GM19324 (cell line): Measurements from ENCODE around the gene SUGCT.
A peak's percentile ranks its signal among the peaks of the same experiment; 100 is the strongest.
"Not testable (repeated sequence)": the region's sequence is repeated elsewhere in the genome, so short reads cannot be mapped to it uniquely, and the experiment has no call there.

Experiments used
- ATAC-seq: cut with Tn5 transposase; IDR thresholded peaks from one replicate; pipeline ENCODE4 v1.9.1; 2021; ENCODE audit warnings: mild to moderate bottlenecking, moderate library complexity; ENCODE audit not compliant: unreplicated experiment, low FRiP score

SUGCT gene

GRCh38 chr7:40243076-40243475 is 108.3 kb downstream of the SUGCT start:
- no peak for ATAC-seq

GRCh38 chr7:40244226-40244625 is 109.4 kb downstream of the SUGCT start:
- ATAC-seq, result no peak

- ATAC-seq, result no peak
These were observed 113.9 kb downstream of the SUGCT start for GRCh38 chr7:40248681-40249080.

- not testable (repeated sequence) for ATAC-seq
These were observed 118.6 kb downstream of the SUGCT start for GRCh38 chr7:40253444-40253843.

- no peak for ATAC-seq
These were observed 129.1 kb downstream of the SUGCT start for GRCh38 chr7:40263752-40264390.

GRCh38 chr7:40267583-40267982 is 132.8 kb downstream of the SUGCT start:
- no peak for ATAC-seq

GRCh38 chr7:40268810-40269209 is 134.0 kb downstream of the SUGCT start:
- not testable (repeated sequence) for ATAC-seq

- no peak for ATAC-seq
These were observed 141.3 kb downstream of the SUGCT start for GRCh38 chr7:40276061-40276460.

- ATAC-seq, result no peak
These were observed 145.2 kb downstream of the SUGCT start for GRCh38 chr7:40279991-40280390.

- ATAC-seq, result no peak
These were observed 148.1 kb downstream of the SUGCT start for GRCh38 chr7:40282858-40283257.

- no peak for ATAC-seq
These were observed 148.6 kb downstream of the SUGCT start for GRCh38 chr7:40283391-40283790.

- ATAC-seq, result no peak
These were observed 154.0 kb downstream of the SUGCT start for GRCh38 chr7:40288827-40289226.

- no peak for ATAC-seq
These were observed 163.0 kb downstream of the SUGCT start for GRCh38 chr7:40297741-40298311.

- no peak for ATAC-seq
These were observed 163.6 kb downstream of the SUGCT start for GRCh38 chr7:40298421-40298820.

- peak; percentile 42 for ATAC-seq
These were observed 164.3 kb downstream of the SUGCT start for GRCh38 chr7:40299097-40299496.

GRCh38 chr7:40300146-40300670 is 165.4 kb downstream of the SUGCT start:
- ATAC-seq, result no peak

- no peak for ATAC-seq
These were observed 166.8 kb downstream of the SUGCT start for GRCh38 chr7:40301486-40302068.

- ATAC-seq, result no peak
These were observed 169.2 kb downstream of the SUGCT start for GRCh38 chr7:40303996-40304395.

- no peak for ATAC-seq
These were observed 170.4 kb downstream of the SUGCT start for GRCh38 chr7:40305229-40305628.

GRCh38 chr7:40306025-40306424 is 171.2 kb downstream of the SUGCT start:
- ATAC-seq, result no peak

- ATAC-seq, result no peak
These were observed 171.8 kb downstream of the SUGCT start for GRCh38 chr7:40306596-40306995.

- no peak for ATAC-seq
These were observed 175.5 kb downstream of the SUGCT start for GRCh38 chr7:40310258-40310657.
